HG02981 (cell line): ENCODE results near the gene MGRN1.

Experiments
- ATAC-seq: cut with Tn5 transposase; IDR thresholded peaks from one replicate; pipeline ENCODE4 v1.9.1; 2021; ENCODE audit warnings: mild to moderate bottlenecking, moderate library complexity; ENCODE audit not compliant: unreplicated experiment

MGRN1 gene

DNA sequence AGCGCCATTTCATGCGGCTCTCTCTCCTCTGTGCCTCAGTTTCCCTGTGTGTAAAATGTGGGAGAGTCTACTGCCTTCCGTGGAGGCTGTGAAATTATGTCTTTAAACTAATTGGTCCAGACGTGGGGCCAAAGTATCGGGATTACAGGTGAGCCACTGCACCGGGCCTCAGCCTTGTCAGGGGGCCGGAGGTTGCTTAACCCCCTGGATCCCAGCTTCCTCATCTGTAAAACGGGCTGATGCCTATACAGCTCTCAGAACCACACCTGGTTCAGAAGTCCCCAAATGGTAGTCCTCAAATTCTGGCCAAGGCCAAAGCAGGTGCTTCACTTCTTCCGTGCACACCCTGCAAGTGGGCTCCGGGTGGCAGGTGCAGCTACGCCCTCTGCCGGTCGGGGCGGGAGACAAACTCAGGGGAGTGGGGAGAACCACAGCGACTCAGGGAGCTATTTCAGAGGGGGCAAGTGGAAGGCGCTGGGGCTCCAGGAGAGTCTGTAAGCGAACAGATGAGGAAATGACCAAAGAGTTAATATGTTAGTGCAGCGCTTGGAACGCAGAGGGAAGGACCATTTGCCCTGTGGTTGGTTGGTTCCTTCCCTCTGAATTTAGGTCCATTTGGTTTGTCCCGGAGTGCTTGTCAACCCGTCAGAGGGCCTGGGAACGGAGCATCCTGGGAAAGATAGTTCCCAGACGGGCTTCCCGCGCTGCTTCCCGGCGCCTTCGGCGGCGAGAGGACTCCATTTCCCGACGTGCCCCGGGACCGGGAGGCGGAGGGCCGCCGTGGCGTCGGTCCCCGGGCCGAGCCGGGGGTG is at the start of gene MGRN1:
Gene MGRN1, plus strand, starts transcription at position 812 of the 812 bp plus-strand sequence. CDS start 135 bp downstream, outside the sequence.
- ATAC-seq, result peak; percentile 70

DNA sequence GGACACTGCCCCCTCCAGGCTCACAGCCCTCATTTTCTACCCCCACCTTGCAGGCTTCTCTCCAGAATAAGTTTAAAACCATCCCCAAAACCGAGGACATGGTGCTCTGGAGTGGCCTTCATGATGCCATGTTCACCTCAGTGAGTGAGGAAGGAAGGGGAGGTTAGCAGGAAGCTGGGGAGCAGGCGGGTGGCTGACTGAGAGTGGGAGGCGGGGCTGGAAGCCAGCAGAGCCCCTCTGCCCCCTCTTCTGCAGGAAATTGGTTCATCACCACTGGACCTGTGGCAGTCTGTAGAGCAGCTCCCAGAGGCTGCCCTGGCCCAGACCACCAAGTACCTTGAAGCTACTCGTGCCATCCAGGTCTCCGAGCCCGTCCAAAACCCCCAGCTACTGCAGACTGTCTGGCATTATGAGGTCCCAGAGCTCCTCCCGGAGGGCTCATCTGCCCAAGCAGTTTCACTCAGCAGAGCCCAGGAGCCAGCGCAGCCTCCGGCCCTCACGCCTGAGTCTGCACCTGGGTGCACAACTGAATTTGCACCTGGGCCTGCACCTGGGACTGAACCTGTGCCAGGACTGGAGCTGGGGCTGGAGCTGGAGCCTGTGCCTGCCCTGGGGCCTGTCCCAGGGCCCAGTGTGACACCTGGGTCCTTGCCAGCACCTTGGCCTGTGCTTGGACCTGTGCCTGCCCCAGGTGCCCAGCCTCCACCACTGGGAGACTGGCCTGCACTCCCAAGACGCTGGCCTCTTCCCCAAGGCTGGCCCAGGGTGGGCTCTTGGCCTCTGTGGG is 49.5 kb upstream of the MGRN1 start:
- no peak for ATAC-seq

DNA sequence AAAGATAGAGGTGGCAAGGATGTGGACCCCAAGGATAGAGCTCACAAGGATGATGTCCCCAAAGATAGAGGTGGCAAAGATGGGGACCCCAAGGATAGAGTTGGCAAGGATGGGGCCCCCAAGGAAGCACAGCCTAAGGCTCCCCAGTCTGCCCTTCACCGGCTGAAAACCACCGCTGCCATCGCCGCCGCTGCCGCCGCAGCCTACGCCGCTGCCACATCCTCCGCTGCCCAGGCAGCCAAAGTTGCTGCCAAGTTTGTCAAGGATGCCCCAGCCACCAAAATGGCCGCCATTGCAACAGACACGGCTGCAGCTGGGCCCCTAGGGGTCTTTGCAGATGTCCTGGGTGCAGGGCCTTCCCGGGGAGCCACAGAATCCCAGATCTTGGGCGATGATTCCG is 48.6 kb upstream of the MGRN1 start:
- no peak for ATAC-seq

DNA sequence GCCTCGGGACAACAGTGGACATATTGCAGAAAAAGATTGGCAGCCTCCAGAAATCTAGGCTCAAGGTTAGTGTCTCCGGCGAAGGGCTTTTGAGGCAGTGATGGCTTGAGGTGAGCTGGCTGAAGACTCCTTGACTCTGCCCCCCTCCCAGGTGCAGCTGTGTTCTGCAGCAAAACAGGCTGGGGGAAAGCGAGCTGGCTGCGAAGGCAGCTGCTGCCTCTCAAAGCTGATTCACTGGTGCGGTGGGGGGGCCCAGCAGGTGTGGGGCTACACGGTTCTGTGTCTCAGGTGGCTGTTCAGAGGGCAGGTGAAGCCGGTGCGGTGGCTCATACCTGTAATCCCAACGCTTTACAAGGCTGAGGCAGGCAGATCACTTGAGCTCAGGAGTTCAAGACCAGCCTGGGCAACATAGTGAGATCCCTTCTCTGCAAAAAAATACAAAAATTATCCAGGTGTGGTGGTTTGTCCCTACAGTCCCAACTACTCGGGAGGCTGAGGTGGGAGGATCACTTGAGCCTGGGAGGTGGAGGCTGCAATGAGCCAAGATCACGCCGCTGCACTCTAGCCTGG is 45.6 kb upstream of the MGRN1 start:
- no peak for ATAC-seq

DNA sequence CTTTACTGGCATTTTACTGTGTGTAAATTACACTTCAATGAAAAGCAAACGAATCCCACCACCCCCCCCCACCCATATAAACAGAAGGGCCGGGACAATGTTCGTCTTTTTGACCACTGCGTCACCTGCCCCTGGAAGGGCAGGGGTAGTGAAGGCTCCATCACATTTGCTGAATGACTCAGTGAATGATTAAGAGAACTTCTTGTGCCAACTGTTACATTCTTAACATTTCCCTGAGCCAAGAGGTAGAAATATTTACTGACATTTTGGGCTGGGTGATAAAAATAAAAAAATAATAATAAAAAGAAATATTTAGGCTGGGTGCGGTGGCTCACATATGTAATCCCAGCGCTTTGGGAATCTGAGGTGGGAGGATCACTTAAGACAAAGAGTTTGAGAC is 44.4 kb upstream of the MGRN1 start:
- ATAC-seq, result no peak

DNA sequence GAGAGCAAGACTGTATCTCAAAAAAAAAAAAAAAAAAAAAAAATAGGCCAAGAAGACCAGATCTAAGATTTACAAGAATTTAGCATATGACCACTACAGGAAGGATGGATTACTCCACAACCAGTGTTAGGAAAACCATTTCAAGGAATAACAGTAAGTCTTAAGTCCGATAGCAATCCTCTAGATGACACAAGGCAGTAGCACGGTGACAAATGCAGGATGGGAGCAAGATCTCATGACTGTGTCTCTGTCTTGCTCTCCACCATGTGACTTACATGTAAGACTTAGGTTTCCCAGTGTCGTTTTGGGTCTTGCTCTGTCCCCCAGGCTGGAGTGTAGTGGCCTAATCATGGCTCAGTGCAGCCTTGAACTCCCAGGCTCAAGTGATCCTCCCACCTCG is 40.7 kb upstream of the MGRN1 start:
- no peak for ATAC-seq

DNA sequence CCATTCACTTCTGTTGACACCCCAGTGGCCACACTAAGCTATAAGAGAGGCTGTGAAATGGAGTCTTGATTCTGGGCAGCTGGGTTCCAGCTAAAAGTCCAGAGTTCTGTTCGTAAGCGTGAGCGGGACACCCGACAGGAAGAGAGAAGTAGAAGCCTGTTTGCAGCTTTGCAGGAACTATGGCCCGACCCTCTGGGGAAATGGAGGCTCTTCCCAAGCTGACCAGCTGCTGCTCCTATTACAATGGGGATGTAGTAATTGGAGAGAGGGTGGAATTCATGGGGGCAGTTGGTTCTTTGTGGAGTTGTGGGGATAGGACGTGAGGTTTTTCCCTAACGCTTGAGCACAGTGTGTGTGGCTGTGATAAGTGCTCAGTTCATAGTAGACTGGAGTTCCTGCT is 38.3 kb upstream of the MGRN1 start:
- no peak for ATAC-seq

DNA sequence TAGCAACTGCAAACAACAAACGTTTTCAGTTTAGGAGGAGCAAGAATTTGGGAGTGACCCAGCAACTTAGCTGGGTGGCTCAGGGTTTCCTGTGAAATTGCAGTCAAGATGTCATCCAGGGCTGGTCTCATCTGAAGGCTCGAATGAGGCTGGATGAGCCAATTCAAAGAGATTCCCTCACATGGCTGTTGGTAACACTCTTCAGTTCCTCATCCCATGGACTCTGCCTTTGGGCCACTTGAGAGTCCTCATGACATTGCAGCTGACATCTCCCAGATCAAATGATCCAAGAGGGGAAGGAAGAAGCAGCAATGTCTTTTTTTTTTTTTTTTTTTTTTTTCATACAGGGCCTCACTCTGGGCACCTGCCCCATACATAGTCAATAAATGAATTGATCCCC is 36.2 kb upstream of the MGRN1 start:
- no peak for ATAC-seq

DNA sequence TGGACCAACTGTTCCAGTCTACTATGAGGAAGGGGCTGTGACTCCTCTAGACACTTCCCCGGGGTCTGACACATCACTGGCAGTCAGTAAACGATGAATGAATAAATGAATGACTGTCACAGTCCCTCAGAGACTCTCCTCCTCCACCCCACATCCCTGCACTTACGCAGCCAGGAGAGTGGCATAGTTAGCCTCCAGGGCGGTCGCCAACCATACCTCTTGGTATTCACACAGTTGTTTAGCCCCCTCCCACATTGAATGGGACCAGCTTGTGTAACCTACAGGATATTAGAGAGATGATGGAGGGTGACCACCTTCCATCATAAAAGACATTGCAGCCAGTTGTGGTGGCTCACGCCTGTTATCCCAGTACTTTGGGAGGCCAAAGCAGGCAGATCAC is 35.7 kb upstream of the MGRN1 start:
- no peak for ATAC-seq

DNA sequence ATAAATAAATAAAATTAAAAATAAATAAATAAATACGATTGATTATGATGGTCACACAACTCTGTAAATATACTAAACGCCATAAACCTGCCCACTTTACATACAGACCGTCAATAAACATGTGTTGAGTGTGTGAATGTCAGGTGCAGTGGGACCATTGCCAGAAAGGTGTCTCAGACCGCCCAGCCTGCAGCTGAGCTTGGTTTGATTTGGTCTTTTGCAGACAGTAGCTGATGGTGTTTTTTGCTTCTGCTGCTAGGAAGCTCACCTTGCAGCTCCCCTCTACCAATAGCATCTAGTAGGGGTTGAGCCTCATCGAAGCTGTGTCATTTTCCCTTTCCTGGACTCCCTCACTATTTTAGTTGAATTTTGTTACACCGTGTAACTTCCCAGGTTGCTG is 33.4 kb upstream of the MGRN1 start:
- no peak for ATAC-seq

DNA sequence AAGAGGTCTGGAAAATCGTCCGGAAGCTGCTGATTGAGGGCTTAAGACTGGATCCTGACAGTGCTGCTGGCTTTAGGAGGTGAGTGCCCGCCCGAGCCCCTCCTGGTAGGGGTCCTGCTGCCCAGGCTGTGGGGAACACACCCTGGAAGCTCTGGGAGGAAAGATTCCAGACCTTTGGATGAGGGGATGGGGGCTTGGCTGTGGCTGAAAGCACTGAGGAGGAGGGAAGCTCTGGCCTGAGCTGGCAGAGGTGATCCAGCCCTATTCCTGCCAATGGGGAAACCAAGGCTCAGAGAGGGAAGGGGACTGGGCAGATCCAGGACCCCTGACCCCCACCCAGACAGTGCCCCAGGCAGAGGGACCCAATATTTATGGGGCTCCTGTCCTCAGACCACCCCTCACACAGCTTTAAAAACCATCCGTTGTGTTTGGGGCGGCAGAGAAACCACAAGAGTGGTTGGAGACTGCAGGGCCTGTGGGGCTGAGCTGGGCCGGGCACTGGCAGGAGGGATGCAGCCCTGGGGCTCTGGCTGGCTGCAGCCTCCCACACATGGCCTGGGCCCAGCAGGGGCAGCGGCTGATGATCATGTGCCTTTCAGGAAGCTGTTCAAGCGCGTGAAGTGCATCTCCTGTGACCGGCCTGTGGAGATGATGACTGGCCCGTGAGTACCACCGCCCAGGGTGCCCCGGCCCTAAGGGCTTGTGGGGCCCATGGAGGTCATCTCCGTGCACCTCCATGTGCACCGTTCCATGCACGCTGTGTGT is 32.7 kb upstream of the MGRN1 start:
- no peak for ATAC-seq

DNA sequence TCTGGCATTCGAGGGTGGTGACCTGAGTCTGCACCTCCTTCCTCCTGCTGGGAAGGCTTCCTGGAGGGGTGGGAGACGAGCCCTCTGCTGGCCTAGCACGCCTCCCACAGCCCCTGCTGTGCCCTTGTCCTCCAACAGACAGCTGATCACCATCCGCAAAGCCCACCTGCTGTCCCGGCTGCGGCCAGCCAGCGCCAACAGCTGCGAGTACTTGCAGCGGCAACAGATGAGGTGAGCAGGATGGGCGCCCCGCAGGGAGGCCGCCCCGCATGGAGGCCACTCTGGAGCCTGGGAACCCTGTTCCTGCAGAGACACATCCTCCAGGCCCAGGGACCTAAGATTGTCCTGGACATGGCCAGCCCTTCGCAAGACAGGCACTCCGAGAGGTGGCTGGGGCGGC is 31.5 kb upstream of the MGRN1 start:
- no peak for ATAC-seq

DNA sequence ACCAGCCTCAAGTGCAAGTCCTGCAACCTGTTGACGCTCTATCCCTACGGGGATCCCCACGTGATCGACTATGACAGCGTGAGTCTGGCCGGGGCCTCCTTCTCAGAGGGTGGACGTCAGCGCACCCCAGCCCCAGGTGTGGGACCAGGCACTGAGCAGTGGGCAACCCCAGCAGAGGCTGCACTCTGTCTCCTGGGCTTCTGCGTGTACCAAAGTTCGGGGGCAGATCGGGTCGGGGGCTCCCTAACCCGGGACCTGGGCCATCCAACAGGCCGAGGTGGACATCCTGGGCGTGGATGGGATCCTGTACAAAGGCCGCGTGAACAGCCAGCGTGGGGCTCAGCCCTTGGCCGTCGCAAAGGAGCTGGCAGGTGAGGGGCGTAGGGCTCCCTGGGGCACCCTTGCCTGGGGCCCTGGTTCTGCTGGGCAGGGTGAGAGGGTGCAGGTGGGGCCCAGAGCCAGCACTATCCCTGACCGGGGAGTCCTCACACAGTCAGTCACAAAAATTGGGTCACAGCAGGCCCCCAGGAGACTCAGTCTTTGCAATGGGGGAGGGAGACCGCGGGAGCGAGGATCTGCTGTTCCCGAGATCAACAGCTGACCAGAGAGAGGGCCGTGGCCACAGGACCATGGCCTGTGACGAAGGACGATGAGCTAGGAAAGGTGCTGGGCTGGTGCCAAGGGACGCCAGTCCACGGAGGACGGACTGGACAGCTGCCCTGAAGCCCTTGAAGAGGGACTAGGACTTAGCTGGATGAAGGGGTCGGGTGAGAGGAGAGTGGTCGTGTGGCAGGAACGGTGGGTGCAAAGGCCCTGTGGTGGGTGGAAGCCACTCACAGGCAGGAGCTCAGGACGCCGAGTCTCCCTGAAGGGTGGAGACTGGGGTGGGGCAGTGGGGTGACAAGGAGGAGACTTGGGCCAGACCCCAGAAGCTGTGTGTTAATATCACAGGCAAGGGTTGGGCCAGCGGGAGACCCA is 29.9 kb upstream of the MGRN1 start:
- ATAC-seq, result no peak

DNA sequence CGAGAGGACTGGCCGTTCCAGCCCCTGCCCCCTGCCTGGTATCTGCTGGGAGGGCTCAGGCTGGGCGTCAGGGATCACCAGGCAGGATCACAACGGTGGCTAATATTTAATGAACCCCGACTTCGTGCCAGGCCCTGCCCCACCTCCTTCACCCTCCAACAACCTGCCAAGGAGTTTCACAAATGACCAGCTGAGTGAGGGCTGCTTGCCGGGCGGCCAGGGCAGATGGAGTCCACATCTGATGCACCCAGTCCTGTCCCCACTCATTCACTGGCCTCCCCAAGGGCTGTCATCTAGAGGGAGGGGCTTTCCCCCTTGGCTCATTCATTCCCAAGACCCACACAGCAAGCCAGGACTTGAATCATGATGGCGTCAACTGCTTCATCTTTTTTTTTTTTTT is 27.5 kb upstream of the MGRN1 start:
- ATAC-seq, result no peak

DNA sequence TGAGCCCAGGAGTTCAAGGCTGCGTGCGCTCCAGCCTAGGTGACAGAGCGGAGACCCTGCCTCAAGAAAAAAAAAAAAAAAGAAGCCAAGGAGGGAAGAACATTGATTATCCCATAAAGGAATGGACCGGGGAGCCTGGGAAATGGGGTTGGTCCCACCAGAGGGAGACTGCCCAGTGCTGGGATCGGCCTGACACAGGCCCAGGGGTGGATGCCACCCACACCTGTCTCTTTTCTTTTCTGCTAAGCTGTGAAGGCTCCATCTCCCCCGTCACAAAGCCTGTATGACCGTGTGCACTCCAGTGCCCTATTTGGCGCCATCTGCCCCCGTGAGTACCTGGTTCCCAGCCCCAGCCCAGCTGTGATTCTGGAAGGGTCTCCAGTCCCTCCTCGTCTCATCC is 25.6 kb upstream of the MGRN1 start:
- no peak for ATAC-seq

DNA sequence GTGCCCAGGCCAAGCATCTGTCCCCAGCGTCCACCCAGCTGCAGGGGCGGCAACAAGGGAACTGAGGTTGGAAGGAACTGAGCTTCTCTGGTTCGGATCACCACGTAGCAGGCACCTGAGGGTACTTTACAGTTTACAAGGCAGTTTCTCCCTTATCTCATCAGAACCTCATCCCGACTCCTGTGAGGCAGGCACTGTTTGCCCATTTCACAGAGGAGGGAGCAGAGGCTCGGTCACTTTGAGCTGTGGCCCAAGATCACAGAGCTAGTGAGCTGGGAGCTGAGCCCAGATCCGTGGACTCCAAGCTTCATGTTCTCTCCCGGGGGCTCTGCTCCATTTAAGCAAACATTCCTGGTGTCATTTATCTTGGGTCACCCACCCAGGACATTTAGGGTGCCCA is 25.1 kb upstream of the MGRN1 start:
- no peak for ATAC-seq

DNA sequence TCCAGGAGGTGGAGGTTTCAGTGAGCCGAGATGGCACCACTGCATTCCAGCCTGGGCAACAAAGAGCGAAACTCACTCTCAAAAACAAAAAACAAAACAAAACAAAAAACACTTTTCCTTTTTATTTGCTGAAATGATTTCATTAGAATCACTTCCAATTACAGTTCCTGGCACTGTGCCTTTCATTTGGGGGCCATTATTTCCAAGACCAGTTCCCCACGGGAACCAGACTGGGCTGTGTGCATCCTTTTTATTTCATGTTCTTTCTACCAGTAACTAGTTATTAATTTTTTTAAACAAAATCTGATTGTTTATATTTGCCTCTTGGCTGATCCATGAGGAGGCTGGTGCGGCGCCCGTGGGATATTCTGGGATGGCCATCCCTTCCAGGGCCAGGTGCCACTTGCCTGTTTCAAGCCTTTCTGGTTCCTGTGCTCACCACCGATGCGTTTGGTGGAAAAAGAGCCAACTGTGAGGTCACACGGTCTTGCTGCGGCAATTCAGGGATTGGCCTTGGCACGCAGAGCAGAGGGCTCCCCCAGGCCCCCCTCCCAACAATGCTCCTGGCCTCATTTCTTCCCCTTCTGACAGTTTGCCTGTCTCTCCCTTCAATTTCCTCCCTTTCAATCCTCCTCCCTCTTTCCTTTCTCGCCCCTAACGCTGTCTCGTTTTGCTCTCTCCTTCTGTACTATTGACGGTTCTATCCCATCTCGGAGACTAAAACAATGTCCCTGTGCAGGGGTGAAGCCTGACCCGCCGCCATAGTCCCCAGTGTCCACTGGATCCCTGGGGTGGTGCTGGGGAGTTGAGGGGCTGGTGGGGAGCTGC is 23.4 kb upstream of the MGRN1 start:
- ATAC-seq, result no peak

DNA sequence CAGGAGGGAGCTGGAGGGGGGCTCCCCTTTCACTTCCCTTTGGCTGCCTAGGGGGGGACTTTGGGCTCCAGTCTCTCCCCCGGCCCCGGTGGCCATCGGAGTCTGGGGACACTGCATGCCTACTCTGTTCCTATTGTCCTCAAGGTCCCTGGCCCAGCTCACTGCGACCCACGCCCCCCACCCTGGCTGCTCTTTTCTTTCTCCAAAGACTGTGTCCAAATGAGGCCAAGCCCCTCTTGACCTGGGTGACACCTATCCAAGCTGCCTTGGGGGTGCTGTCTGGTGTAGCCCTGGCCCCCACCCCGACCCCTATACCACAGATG is 22.8 kb upstream of the MGRN1 start:
- no peak for ATAC-seq

DNA sequence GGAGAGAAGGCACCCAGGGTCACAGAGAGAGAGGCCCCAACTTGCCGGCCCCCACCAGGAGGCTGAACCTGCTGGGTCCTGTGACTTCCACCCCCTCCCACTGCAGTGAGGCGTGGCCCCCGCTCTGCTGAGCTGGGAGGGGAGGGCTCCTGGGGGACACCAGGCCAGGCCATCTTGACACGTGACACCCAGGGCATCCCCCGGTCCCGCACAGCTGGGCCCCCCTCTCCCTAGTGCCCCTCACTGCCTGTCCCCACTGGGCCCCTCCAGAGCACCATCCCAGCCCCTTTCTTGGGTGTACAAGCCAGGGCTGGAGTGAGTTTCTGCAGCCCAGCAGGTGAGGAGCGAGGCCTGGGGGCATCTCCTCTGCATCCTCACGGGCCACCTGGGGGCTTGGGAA is 22.3 kb upstream of the MGRN1 start:
- no peak for ATAC-seq
